ENCODE data around the gene TNFSF13B. TPM values are rescaled to one million over a fixed set of nuclear protein-coding genes. Genes with fewer than 3 reads are reported as not detected.

Gene TNFSF13B
- total RNA-seq, 1 donor from 2014 or later: 3.2 TPM

- ATAC-seq (peak; percentile 73), DNase-seq (ENCODE audit: low spot score) (no peak)
These were observed 73.1 kb downstream of the TNFSF13B start for GRCh38 chr13:108342369-108343289.

GRCh38 chr13:108345016-108345415 lies 75.5 kb downstream of the TNFSF13B start:
- ATAC-seq: no peak
- DNase-seq (ENCODE audit: low spot score): no peak

- ATAC-seq: no peak
- no peak for DNase-seq (ENCODE audit: low spot score)
These were observed 76.9 kb downstream of the TNFSF13B start for GRCh38 chr13:108346376-108346775.

GRCh38 chr13:108349269-108349668 lies 79.8 kb downstream of the TNFSF13B start:
- ATAC-seq (no peak), DNase-seq (ENCODE audit: low spot score) (no peak)

GRCh38 chr13:108350579-108350978 lies 81.1 kb downstream of the TNFSF13B start:
- DNase-seq (ENCODE audit: low spot score) (no peak), ATAC-seq (no peak)

- ATAC-seq (no peak), DNase-seq (ENCODE audit: low spot score) (no peak)
These were observed 83.1 kb downstream of the TNFSF13B start for GRCh38 chr13:108352599-108352998.

GRCh38 chr13:108357228-108357627 lies 87.7 kb downstream of the TNFSF13B start:
- no peak for DNase-seq (ENCODE audit: low spot score)
- no peak for ATAC-seq

Other genes starting within 250 kb of the TNFSF13B start
- 7.1 TPM for gene LIG4, start 54.2 kb upstream of the TNFSF13B start, total RNA-seq
- gene ABHD13, start 51.3 kb upstream of the TNFSF13B start, total RNA-seq: 3.8 TPM

Data from left lobe of liver (tissue), 2 donors.